ENCODE measurements around the gene LMAN1. TPM values are rescaled to one million over a fixed set of nuclear protein-coding genes. Genes with fewer than 3 reads are reported as not detected.

Gene LMAN1
- total and polyA plus RNA-seq, 10 of the 15 experiments (the other 5 are each of a cell fraction or from before 2014, with no cell fraction given) = 15.0 to 78.9 (median 67.5) TPM

- TF ChIP-seq CHD2 (IDR thresholded peaks at IDR 0.05; ENCODE audit: borderline replicate concordance, low read depth, low read length) = no peak
Observed at GRCh38 chr18:59388817-59389216, 29.8 kb upstream of the LMAN1 start (continued).

- no peak for DNase-seq (ENCODE audit: low read depth, low spot score)
- no peak overlapping the region for H2AFZ ChIP-seq (ENCODE audit: control insufficient read depth, low read depth, low read length)
- BruUV-seq (replicated peaks) = no TSS peak
- POLR2A ChIA-PET = no interaction called here
- CTCF ChIA-PET = interaction anchor here (0.9 to 3.5 kb wide), 4 partner anchors 9 to 79 kb away, joined by 3 to 18 read pairs (median 4); no protein-coding TSS in a partner anchor
- H4K20me1 ChIP-seq (ENCODE audit: control insufficient read depth, insufficient read depth) = no peaks in the 10 kb centered on the region
- intact Hi-C loops (cut with micrococcal nuclease; ENCODE audit: unreplicated experiment) = no loop called here
- H3K9me3 ChIP-seq (replicated peaks; ENCODE audit: control insufficient read depth, insufficient read depth, low read length) = no peaks in the 10 kb centered on the region
- in situ Hi-C loops (cut with MboI) = no loop called here
- 29% methylated on average over 11 of the region's 11 CpGs for WGBS (ENCODE audit: insufficient coverage, insufficient replicate concordance, low lambda C conversion rate, missing lambda C conversion rate)
- no peak for FAIRE-seq
- H3K27ac ChIP-seq (ENCODE audit: control insufficient read depth, insufficient read depth) = no peak overlapping the region
- SMC1A ChIA-PET (ENCODE audit: uncharacterized antibody, unreplicated experiment) = interaction anchor here (0.7 kb wide), 1 partner anchor 299 kb away, joined by 3 read pairs; no protein-coding TSS in a partner anchor
- H3K4me1 ChIP-seq (ENCODE audit: control insufficient read depth, insufficient read depth, low read length) = no peaks in the 10 kb centered on the region
- no peak overlapping the region for H3K4me3 ChIP-seq
- H3K27me3 ChIP-seq (replicated peaks in 1 of 2; ENCODE audit: control insufficient read depth in 2 of 2, insufficient read depth in 2 of 2, low read length in 1 of 2) = no peaks in the 10 kb centered on the region; a peak in 1 of 4 replicates
- H3K79me2 ChIP-seq (ENCODE audit: control insufficient read depth, insufficient read depth, low read length) = no peaks in the 10 kb centered on the region
- no peak overlapping the region for H3K9ac ChIP-seq (ENCODE audit: control insufficient read depth, insufficient read depth, low read length)
- RAD21 ChIA-PET (ENCODE audit: unreplicated experiment) = no interaction called here
- no peaks in the 10 kb centered on the region for H3K36me3 ChIP-seq (ENCODE audit: control insufficient read depth in 2 of 2, insufficient read depth in 2 of 2, low read length in 1 of 2)
- H3K4me2 ChIP-seq (ENCODE audit: control insufficient read depth, insufficient read depth) = no peak overlapping the region
- no peak for ATAC-seq
- TF ChIP-seq RBBP5 (conservative IDR thresholded peaks at IDR 0.05) (no peak), SRF (IDR thresholded peaks at IDR 0.05; ENCODE audit: low read depth in 2 of 2, low read length in 2 of 2) (no peak), PRDM15 (CRISPR knock-in tag; IDR thresholded peaks at IDR 0.05) (no peak), TCF12 (IDR thresholded peaks at IDR 0.05; ENCODE audit: low read depth, low read length) (no peak), RAD51 (IDR thresholded peaks at IDR 0.05) (no peak), ZBTB33 (IDR thresholded peaks at IDR 0.05) (no peak), ETV6 (conservative IDR thresholded peaks at IDR 0.05 in 1 of 2, IDR thresholded peaks at IDR 0.05 in 1 of 2; ENCODE audit: borderline replicate concordance in 1 of 2, low read depth in 1 of 2) (no peak), SREBF1 (IDR thresholded peaks at IDR 0.05; ENCODE audit: low read length) (no peak), ESRRA (IDR thresholded peaks at IDR 0.05; ENCODE audit: low read length) (no peak), KDM1A (IDR thresholded peaks at IDR 0.05; ENCODE audit: borderline replicate concordance) (no peak), STAT1 (conservative IDR thresholded peaks at IDR 0.05) (no peak), CTCF (IDR thresholded peaks at IDR 0.05 in 2 of 3, conservative IDR thresholded peaks at IDR 0.05 in 1 of 3; ENCODE audit: control insufficient read depth in 2 of 3, extremely low read depth in 1 of 3, insufficient read depth in 1 of 3, low read depth in 3 of 3, low read length in 3 of 3) (no peak), GABPA (IDR thresholded peaks at IDR 0.05; ENCODE audit: low read depth) (no peak)
Observed at GRCh38 chr18:59387687-59388565, 28.9 kb upstream of the LMAN1 start.

Data from GM12878 (cell line).